DMS114 treated with DMSO at 0.1 percent for 48 hours (cell line): ENCODE data around the gene SLC23A1.

Experiments
- DNase-seq: peaks from one replicate; lab custom pipeline; 2025; ENCODE audit not compliant: unreplicated experiment; lab: John Stamatoyannopoulos, UW

The SLC23A1 gene

DNA sequence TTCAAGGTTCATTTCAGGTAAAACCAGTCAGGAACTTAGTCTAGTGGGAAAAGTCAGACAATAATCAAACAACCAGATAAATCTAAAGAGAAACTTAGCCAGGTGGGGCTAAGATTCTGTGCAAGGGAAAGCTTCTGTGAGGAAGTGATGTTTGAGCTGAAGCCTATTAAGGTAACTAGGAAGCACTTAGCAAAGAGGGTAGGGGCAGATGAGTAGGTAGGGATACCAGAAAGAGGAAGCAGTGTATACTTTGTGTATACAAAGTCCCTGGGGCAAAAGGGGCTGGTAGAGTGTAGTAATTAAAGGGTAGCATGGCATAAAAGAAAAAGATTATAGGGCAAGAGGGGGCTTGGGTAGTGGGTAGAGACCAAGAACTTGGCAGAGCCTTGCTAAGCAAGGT is 24.4 kb upstream of the SLC23A1 start:
- DNase-seq = no peak

DNA sequence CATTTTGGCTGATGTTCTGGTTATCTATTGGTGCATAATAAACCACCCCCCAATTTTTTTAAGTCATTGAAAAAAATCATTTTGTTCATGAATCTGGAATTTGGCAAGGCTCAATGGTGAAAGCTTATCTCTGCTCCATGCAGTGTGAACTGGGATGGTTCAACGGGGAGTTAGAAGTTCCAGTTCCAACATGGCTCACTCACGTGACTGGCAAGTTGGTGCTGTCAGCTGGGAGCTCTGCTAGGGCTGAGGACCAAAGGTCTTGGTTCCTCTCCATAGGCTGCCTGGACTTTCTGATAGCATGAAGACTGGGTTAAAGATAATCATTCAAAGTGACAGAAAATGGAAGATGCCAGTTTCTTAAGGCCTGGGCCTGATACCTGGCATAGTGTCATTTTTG is 23.9 kb upstream of the SLC23A1 start:
- DNase-seq = no peak

DNA sequence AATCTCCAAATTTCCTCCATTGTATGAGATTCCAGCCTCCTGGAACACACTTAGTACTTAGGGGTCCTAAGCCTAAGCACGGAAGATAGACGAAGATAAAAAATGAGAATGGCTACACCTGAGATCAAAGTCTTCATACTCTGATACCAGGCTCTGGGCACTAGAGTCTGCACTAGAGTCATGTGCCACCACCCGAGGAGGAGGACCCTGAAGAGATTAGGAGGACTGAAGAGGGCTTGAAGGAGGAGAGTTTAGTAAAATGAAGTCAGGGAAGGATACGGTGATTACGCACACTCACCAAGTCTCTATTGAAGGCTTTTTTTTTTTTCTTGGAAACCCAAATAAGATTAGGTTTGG is 21.4 kb upstream of the SLC23A1 start:
- no peak for DNase-seq

DNA sequence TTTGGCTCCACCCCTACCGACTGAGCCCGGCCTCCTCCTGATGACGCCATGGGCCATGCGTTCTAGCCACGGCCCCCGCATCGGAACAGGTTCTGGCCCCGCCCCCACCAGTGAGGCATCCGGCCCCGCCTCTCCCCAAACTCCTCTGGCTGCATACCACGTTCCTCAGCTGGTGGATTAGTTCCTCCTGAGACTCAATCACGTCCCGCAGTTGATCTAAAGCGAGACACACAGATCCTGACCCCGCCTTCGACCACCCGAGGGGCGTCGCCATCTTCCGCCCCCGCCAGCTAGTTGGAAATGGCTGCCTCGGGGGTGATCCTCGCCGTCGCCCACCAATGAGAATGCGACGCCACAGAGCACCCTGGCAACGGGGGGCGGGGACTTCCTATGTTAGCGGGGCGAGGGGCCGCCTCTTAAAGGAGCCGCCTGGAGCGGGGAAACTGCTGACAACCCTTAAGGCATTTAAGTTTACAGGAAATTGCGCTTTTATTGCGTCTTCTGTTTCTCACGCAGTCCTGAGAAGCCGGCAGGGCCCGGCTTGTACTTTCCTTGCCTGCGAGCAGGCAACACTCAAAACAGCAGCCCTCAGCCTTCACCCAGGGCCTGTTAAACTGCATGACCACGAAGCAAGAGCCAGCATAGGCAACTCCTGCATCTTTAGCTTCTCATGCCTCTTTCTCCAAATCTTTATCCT is 20.8 kb upstream of the SLC23A1 start, which contains the start of gene SPATA24:
Gene SPATA24 (minus strand): TSS at position 303 of the 697 bp plus-strand sequence. CDS start 29 bp downstream, at position 274.
- DNase-seq = peak; percentile 96

DNA sequence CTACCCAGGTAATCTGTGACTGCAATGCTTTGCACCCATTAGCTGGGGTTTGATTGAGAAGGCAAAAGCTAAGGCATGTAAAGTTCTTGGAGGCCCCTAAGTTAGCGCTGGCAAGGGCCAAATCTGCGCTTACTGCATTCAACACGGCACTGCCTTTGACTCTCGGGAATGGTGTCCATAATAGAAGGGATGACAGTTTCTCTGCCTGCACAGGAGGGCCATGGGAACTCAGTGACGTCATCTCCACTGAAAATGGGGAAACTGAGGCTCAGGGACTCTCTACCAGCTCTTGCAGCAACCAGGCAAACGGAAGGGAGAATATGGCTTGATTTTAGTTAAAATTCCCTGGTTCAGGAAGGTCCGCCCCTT is 20.3 kb upstream of the SLC23A1 start:
- no peak for DNase-seq

DNA sequence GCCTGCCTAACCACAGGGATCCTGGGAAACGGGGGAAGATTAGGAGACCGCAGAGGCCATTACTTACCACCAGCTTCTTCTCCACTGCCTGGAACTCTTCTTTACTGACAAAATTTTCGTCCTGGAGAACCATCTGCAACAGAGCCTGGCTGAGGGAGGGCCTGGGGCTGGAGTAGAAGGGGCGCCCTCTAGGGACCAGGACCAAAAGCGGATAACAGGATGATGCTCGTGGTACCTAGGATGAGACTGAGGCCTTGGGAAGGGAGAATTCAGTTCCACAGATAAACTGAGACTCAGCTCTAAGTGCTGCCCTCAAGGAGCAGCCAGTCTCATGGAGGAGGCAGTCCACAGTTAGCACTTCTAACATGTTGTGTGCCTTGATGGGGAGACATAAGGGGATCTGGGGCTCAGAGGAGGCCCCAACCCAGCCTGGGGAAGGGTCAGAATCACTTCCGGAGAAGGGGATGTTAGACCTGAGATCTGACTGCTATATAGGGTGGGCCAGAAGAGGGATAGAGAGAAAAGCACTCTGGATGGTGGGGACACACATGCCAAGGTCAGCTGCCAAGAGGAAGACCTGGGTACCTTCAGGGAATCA is 19.6 kb upstream of the SLC23A1 start:
- DNase-seq = no peak

DNA sequence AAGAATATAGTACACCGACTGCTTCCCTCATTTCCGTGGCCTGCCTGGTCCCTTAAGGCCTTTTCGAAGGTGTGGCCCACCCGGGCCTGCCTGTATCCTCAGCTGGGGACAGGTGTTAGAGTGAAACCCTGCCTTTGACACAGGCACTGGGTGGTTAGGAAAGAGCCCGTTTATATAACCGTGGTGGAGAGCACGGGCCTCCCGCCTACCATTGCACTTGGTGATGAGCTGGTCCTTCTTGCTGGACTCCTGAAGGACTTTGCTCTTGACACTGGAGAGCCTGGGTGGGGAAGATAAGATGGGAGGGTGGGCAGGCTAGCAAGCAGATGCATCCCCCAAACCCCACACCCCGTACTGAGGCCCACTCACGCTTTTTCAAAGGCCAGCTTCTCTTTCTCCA is 18.4 kb upstream of the SLC23A1 start:
- DNase-seq = no peak

DNA sequence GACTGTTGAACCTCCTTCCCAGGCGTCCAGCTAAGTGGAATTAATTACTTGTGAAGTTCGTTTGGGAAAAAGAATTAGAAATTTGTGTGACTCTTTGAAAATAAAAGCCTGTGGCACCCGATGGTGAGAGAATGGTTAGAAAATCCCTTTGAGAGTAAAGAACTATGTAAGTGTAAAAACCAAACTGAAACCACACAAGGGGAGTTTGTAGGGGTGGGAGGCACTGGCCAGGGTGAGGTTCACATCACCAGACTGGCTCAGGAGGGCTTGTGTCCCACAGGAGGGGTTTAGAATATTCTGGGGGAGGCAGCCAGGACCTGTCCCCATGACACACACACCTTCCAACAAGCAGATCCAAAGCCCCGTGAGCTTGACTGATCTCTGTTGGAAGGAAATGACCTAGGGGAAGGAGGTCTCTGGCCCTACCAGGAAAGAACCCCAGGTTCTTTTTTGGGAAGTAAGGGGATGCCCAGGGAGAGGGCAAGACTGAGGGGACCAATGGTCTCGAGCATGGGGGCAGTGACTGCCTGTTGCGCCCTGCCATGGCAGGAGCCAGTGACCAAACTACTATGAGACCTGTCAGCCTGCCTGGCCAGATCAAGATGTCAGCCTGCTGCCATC is 16.5 kb upstream of the SLC23A1 start:
- no peak for DNase-seq

DNA sequence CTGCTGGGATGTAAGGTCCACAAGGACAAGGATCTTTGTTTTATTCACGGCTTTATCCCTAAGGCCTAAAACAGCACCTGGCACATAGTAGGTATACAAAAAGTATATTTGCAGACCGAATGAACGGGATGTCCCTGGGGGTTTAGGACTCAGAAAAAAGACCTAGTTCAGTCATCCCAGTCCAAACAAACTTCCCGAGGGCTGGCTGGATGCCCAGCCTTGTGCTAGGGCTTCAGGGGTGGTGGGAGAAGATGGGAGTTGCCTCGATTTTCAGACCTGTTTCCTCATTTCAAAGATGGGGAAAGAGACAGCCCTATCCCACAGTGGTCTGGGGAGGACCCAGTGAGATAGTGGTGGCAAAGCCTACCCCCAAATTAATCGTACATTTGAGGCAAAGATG is 14.8 kb upstream of the SLC23A1 start:
- DNase-seq = no peak

DNA sequence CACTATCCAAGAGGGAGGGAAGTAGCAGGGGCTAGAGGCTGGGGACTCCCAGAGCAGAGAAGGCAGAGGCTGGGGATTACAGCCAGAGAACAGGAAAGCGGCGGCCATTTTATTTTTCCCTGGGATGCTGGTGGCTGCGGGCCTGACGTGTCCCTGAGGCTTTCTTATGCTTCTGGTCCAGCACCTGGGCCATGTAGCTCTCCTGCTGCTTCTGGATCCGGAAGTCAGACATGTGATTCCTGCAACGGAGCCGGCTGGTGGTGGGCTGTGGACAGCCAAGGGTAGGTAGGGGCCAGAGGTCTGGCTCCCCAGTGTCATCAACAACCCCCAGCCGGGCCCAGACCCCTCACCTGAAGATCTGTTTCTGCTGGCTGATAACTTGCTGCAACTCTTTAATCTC is 13.6 kb upstream of the SLC23A1 start:
- no peak for DNase-seq

DNA sequence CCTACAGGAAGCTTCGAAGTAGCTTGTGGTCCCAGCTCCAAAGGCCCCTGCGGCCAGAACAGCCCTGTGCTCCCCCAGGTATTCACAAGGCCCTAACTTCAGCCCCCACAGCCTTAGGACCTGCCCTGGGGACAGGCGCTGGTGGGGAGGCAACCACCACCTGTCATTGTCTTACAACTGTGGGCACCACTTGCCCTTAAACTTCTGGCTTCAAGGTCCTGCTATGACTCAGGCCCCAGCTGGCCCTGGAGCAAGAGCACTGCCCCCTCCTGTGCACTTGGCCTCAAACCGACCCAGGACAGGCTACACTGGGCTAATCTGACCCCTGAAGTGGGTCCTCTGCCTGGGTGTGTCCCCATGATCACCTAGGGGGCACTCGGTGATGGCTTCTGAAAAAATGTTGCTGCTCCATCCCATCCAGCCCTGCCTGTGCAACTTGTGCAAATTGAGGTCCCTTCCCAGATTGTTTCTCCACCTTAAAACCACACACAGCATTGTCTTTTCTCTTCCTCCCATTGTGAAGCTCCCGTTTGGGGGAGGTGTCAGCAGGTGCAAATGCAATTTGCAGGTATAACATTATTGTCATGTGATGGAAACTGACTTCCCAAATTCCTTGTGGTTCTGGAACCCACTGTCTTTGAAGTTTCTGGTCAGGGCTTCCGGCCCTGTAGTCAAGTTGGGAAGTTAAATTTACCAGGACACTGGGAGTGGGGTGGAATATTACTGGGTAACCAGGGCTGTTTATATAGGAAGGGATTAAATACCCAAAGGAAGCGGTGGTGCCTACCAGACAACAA is 12.9 kb upstream of the SLC23A1 start:
- DNase-seq = no peak

DNA sequence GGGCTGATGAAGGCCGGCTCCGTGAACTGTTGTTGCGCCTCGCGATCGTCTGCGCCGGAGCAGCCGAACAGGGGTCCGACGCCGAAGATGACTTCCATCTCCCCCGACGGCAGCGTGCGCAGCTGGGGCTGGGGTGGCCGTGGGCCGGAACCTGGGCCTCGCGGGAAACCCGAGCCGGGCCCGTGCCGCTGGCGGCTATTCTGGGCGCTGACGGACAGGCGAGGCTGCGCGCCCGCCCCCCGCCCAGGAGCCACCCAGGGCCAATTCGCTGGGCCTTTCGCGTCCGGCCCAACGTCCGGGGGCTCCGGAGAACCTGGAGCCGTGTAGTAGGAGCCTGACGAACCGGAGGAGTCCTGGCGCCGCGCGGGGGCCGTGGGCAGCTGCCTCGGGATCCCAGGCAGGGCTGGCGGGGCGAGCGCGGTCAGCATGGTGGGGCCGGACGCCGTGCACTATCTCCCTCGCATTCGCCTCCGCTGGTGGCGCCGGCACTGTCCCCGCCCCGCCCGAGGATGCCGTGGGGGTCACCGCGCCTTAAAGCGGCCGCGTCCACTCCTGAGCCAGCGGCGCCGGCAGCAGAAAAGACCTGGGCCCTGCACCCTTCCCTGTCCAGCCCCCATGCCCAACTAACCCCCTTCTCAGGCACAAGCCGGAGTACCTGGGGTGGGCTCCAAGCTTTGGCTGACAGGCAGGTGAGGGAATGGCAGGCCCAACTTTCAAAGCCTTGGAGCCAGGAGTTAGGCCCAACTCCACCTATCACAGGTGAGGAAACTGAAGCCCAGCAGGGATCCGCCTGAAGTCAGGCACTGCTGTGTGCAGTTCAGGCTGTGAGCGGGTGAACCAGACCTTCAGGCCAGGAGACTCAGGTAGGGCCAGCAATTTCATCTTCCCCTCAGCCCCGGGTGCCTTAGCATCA is 11.8 kb upstream of the SLC23A1 start, which contains the start of gene PROB1:
Gene PROB1 (minus strand): TSS at position 451 of the 913 bp plus-strand sequence. CDS start 23 bp downstream, at position 428.
- DNase-seq = no peak

DNA sequence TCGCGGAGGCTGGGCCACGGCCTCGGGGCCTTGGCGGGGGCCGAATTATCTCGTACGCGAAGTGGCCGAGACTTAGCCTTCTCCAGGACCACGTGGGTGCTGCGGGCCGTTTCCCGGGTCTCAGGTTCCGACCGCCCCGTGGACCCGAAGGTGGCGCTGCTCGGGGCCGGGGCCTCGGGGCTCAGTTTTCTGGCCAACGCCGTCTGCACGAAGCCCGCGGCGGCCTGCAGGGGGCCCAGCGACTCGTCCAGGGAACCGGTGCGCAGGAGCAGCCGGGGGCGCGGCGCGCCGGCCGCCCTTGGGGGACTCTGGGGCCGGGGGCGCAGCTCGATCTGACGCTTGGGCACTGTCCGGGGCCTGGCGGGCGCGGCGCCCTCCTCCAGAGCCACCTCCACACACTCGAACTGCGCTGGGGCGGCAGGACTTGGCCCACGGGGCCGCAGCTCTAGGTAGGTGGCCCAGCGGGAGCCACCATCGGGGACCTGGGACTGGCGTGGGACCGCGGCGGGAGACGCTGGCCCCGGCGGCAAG is 11.1 kb upstream of the SLC23A1 start:
- no peak for DNase-seq

DNA sequence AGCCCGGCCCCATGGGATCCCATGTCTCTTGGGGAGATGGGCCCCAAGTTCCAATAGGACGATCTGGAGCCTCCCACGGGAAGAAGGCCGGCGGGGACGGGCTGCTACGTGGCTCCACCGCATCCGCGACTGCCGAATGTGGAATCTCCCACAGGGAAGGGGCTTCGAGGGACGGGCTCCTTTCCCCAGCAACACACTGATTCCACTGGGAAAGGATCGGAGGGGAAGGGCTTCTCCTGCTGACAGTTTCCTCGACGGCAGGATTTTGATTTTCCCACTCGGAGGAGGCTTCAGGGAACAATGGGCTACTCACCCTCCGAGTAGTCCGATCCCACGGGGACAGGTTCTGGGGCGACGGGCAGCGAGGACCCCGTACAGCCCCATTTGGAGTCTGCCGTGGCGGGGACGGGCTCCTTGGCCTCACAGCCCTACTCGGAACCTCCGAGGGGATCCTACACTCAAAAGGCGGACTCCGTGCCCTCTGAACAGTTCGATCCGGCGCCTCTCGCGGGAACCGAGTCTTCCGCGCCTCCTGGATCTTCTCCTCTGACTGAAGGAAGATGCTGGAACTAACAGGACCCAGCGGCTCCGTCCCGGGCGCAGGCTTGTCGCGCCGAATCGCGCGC is 10.5 kb upstream of the SLC23A1 start:
- DNase-seq = no peak

DNA sequence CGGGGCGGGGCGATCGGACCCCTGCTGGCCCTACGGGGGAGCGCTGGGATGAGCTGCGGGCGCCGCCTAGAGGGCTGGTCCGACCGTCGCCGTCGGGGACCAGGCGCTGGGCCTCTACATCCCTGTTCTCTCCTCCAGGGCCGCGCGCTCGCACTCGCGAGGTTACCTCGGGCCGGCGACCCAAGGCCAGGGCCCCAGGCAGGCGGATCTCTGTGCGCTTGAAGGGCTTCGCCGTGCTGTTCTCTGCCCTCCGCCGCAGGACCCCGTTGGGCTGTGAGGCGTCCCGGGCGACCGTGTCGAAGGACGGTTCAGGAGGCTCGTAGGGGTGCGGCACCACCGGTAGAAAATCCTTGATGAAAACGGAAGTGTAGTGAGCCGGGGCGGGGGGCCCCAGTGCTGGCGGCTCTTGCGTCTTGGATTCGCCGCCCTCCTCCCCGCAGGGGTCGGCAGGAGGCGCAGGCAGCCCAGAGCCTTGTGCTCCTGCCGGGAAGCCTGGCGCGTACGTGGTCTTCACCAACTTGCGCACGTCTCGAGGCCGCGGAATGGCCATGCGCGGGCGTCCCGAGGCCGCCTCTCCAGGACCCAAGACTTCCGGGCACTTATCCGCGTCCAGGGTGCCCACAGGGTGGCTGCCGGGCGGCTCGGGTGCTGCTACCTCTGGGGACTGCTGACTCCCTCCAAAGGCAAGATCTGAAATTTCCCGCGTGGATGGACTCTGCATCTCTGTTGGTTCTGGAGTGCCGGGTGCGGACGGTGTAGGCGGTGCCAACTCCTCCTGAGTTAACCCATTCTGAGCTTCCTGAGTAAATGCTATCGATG is 9.8 kb upstream of the SLC23A1 start:
- DNase-seq = peak; percentile 58

DNA sequence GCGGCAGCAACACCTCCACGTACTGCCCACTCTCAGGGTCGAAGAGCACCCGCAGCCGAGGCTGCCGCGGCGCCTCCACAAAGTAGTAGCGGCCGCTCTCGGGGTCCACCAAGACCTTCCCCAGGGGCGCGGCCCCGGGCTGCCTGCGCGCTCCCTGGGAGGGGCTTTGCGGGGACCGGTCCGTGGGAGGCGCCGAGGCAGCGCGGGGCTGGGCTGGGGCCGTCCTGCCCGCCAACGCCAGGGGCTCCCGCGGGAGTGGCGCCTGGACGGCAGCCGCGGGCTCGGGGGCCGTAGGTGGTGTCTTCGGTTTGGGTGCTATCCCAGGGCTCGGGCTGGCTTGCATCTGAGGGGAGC is 9.2 kb upstream of the SLC23A1 start:
- DNase-seq = no peak

DNA sequence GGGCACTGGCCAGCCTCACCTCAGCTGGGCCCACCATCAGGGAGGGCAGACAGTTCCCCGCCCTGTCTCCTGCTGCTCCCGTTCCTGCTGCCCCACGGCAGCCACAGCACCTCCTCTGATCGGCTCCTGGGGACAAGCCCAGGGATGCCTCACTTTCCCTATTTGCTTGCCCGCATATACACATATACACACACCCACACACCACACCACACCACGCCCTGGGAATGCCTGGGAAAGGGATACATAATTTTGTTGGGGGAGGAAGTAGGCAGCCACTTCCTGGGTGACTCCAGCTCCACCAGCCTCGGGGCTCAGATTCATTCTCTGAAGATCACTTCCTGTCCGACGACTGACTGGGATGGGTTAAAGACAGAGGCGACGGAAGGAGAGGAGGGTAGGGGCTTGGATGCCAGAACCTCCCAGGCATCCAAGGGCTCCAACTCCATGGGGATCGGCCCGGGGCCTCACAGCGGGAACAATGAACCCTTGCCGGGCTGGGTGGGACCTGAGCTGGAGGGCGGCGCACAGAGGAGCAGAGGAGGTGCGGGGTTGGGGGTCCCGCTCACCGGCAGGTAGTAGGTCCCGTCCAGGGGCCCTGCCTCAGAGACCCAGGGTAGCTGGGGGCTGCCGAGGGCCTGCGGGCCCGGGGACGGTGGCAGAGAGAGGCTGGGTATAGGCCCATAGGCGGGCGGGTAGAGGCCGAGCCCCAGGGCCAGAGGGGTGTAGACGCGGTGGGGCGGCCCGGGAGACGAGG is 8.7 kb upstream of the SLC23A1 start:
- no peak for DNase-seq
